Measurements from ENCODE around the gene MID1IP1.

MID1IP1 gene

DNA sequence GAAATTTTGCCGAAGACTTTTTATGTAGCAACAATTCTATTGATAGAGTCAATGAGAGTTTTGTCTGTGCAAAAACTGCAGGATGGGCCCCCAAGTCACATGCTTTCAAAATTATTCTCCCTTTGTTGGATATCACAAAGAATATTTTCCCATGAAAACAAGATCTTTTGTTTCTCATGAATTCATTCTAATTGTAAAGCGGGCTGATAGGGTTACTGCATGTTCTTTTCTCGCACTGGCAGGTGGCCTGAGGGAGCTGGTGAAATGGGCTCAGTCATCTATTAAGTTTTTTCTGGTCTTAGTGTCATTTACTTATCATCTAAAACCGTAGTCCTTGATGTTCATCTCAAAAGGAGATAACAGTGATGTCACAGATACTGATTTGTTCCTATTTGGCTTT lies 44.2 kb downstream of the MID1IP1 start:
- H3K27me3 Mint-ChIP-seq: no peaks in the 10 kb centered on the region
- H3K27ac Mint-ChIP-seq: no peak overlapping the region
- no peak overlapping the region for H3K4me3 Mint-ChIP-seq
- H3K9me3 Mint-ChIP-seq: no peaks in the 10 kb centered on the region
- H3K4me1 Mint-ChIP-seq: peaks cover 14% of the 10 kb centered on the region
- no peaks in the 10 kb centered on the region for H3K36me3 Mint-ChIP-seq

DNA sequence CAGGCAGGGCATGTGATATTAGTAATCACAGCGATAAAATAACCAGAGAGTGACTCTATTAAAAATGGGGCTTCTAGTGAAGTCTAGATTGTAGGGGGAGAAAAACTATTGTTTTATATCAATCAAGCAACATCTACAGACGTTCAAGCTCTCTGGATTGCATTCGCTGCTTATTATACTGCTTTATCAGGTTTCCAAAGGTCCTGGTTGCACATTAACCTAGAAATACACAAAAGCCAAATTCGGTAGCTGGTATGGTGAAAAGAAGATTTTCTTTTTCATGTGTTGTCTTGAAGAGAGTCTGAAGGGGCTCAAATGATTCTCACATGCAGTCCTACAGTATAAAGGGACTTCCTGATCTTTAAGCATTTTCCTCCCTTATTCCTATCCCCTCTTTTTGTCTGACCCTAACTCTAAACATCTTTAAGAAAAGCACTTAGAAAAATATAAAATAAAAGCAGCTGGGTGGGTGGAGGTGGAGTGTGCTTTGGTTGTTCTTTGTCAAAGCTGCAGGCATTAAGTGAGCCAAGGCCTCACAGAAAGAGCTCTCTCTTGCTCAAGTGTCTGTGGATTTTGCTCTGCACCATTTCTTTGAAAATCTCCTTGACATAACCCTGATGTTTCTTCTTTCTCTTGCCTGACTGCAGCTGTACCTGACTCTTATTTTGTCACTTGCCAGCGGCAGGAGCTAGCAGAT lies 46.1 kb downstream of the MID1IP1 start:
- Mint-ChIP-seq H3K36me3 (no peaks in the 10 kb centered on the region), H3K4me1 (peaks cover 14% of the 10 kb centered on the region), H3K4me3 (no peak overlapping the region), H3K27ac (no peak overlapping the region), H3K27me3 (no peaks in the 10 kb centered on the region), H3K9me3 (no peaks in the 10 kb centered on the region)

DNA sequence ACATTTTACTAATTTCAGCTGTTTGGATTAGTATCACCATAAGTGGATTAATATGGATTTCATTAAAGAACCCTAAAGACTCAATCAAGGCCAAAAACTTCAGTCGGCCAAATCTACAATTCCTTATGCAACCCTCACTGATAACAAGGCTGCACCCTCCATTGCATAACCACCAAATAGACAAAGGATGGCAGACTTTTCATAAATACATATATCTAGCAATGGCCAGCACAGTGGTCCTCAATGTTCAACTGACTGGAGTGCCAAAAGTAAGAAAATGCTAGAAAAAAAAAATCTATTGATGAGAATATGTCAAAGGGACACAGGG lies 46.6 kb downstream of the MID1IP1 start:
- no peaks in the 10 kb centered on the region for H3K36me3 Mint-ChIP-seq
- no peak overlapping the region for H3K4me3 Mint-ChIP-seq
- H3K9me3 Mint-ChIP-seq: no peaks in the 10 kb centered on the region
- H3K27ac Mint-ChIP-seq: no peak overlapping the region
- no peaks in the 10 kb centered on the region for H3K27me3 Mint-ChIP-seq
- peaks cover 14% of the 10 kb centered on the region for H3K4me1 Mint-ChIP-seq

DNA sequence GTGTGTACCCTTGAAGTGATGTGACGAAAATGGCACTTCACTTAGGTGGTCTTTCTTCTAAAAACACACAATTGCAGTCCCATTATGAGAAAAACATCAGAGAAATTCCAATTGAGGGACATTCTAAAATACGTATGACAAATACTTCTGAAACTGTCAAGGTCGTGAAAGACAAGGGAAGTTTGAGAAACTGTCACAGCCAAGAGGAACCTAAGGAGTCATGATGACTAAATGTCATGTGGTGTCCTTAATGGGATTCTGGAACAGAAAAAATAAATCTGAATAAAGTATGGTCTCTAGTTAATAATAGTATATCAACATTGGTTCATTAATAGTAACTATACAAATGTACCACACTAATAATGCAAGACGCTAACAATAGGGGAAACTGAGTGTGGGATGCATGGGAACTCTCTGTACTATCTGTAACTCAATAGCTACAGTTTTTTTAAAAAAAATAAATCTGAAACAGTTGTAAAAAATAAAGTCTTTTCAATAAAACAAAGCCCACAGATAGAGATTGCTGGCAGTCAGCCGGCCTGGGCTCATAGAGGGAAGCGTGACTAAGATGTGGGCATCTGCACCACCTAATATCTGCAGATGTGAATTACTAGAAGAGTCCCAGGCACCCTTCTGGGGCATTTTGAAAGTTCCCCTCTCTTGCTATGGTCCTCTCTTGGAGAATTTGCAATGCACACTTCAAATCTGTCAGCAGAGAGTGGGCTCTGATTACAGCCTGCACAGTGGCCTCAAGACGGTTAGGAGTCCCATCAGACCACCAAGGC lies 47.6 kb downstream of the MID1IP1 start:
- H3K9me3 Mint-ChIP-seq: no peaks in the 10 kb centered on the region
- no peaks in the 10 kb centered on the region for H3K27me3 Mint-ChIP-seq
- no peaks in the 10 kb centered on the region for H3K36me3 Mint-ChIP-seq
- peaks cover 14% of the 10 kb centered on the region for H3K4me1 Mint-ChIP-seq
- no peak overlapping the region for H3K4me3 Mint-ChIP-seq
- H3K27ac Mint-ChIP-seq: no peak overlapping the region

DNA sequence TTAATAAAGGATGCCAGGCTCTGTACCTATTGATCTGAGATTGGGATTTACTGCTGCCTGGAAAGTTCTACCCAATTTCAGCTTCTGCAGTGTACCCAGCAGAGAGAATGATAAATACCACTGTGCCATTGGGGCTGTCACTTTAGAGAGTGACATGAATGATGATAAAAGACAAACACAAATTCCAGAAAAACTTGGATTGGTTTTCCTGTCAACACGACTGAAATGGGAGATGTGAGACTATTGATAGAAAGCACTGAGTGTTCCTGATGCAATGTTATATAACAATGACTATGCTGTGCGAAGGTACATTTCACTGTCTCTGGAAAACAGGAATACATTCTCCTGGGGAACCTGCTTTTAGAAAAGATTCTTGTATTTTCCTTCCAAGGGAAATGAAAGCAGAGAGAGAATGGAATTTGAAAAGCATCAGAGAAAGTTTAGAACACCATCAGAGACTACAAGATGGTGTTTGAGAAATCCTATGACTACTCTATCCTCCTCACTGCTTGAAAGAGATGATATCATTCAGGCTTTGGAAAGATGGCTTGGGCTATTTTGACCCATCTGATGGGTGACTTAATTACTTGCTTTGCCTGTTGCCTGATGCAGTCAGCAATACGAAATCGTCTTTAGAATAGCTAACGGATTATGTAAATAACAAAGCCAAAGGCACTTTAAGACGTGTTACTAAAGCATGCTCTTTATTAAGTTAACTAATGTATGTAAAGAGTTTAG lies 49.7 kb downstream of the MID1IP1 start:
- peaks cover 12% of the 10 kb centered on the region for H3K4me1 Mint-ChIP-seq
- no peaks in the 10 kb centered on the region for H3K36me3 Mint-ChIP-seq
- no peaks in the 10 kb centered on the region for H3K9me3 Mint-ChIP-seq
- no peaks in the 10 kb centered on the region for H3K27me3 Mint-ChIP-seq
- no peak overlapping the region for H3K4me3 Mint-ChIP-seq
- H3K27ac Mint-ChIP-seq: no peak overlapping the region

DNA sequence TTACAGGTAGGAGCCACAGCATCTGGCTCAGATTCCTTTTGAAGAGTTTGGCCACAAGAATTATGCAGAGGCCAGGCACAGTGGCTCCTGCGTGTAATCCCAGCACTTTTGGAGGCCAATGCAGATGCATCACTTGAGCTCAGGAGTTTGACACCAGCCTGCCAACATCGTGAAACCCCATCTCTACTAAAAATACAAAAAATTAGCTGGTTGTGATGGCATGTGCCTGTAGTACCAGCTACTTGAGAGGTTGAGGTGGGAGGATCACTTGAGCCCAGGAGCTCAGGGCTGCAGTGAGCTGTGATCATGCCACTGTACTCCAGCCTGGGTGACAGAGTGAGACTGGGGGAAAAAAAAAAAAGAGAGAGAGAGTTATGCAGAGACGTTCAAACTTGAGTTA lies 53.0 kb downstream of the MID1IP1 start:
- no peaks in the 10 kb centered on the region for H3K27me3 Mint-ChIP-seq
- H3K36me3 Mint-ChIP-seq: no peaks in the 10 kb centered on the region
- H3K27ac Mint-ChIP-seq: no peak overlapping the region
- no peaks in the 10 kb centered on the region for H3K9me3 Mint-ChIP-seq
- peaks cover 8% of the 10 kb centered on the region for H3K4me1 Mint-ChIP-seq
- H3K4me3 Mint-ChIP-seq: no peak overlapping the region

Measured in activated naive CD4-positive, alpha-beta T cell treated with anti-CD3 and anti-CD28 coated beads, Interleukin-2, amount 50 U/mL, for 24 hours (primary cell).